Iris pigment epithelial cell (primary cell): ENCODE measurements around the gene MAST4.

Experiments
- DNase-seq: peaks from one replicate; pipeline ENCODE4 v3.0.0-alpha.2; 2011; ENCODE audit warnings: low read depth

The MAST4 gene

GRCh38 chr5:66992547-66992946 is 396.4 kb downstream of the MAST4 start:
- peak; percentile 55 for DNase-seq

DNA sequence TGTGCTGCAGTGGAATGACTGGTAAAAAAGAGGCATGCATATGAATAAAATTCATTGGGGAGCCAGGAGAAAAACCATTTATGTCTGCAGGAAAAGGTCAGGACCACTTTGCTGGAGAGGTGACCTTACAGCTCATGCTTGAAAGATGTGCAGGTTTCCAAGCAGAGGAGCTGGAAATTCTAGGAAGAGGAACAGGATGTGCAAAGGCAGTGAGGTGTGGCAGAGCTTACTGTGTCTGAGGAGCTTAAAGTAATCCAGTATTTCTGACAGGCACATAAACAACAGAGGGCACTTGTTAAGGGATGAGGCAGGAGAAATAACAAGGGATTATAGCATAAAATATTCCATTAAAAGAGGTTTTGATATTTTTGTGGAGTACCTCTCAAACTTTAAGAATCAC is 397.3 kb downstream of the MAST4 start:
- DNase-seq: no peak

DNA sequence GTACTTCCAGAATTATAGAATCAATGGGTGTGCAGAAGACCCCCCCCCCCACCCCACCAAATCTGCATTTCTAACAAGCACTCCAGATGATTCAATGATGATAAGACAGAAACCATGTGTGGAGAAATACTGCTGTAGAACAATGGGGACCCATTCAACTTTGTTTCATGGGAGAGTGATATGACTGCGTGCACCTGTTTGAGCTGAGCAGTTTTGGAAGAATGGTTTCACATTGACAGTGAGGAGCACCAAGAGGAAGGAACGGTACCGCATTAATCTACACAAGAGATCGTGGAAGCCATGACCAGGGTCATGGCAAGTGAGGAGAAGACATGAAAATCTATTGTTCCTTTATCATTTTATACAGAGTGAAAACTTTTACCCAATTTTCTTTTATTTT is 397.7 kb downstream of the MAST4 start:
- DNase-seq: no peak

DNA sequence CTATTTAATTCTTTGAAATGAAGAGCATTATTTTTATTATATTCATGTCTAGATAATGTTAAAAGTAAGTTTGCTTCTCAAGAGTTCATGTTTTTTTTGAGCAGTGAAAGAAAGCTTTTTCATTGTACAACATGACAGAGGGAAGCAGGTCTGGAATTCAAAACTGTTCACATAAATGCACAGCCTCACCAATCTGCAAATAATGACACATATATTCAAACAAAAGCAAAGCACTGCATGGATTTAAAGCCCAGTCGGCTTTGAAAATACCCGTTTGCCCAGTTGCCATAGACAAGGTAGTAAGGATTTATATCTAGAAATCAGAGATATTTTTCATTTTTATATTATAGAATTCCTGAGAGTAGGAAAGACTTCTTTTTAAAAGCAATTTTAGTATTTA is 398.6 kb downstream of the MAST4 start:
- no peak for DNase-seq

GRCh38 chr5:67000794-67001475 is 404.7 kb downstream of the MAST4 start:
- no peak for DNase-seq

GRCh38 chr5:67002832-67003684 is 406.9 kb downstream of the MAST4 start:
- DNase-seq: no peak

DNA sequence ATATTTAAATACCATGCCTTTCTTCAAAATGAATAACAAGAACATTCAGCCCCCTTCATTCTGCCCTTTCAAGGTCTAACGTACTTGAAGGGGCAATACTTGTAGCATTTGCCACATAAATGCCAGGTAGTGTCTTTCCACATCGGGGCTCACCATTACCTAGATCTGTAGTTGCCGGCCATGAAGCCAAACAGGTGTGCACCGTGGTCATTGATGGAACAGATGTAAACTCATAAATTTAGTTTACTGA is 407.4 kb downstream of the MAST4 start:
- DNase-seq: no peak

- peak; percentile 96 for DNase-seq
Observed at GRCh38 chr5:67003935-67004729, 407.9 kb downstream of the MAST4 start.

DNA sequence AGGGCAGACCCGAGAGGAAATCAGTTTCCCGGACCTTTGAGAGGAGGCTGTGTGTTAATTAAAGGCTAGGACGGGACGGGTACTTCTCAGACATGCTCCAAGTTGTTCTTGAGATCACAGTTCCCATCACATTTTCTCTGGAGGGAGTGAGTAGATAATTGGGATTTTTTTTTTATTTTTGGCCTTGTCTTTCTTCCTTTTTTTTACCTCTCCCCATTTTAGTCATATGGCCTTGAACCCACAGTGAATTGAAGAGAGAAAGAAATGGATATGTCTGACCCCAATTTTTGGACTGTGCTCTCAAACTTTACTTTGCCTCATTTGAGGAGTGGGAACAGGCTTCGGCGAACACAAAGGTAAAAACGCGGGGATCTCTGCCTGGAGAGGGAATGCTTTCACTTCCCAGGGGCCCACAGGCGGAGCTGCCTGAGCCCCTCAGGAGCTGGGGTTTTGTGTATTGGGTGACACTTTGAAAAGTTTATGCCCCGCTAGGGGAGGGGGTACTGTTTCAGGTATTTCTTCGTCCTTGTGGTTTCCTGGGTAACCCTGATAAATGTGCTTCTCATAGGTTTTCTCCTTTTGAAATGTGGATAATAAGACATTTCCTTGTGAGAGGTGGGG is 408.6 kb downstream of the MAST4 start:
- peak; percentile 10 for DNase-seq

DNA sequence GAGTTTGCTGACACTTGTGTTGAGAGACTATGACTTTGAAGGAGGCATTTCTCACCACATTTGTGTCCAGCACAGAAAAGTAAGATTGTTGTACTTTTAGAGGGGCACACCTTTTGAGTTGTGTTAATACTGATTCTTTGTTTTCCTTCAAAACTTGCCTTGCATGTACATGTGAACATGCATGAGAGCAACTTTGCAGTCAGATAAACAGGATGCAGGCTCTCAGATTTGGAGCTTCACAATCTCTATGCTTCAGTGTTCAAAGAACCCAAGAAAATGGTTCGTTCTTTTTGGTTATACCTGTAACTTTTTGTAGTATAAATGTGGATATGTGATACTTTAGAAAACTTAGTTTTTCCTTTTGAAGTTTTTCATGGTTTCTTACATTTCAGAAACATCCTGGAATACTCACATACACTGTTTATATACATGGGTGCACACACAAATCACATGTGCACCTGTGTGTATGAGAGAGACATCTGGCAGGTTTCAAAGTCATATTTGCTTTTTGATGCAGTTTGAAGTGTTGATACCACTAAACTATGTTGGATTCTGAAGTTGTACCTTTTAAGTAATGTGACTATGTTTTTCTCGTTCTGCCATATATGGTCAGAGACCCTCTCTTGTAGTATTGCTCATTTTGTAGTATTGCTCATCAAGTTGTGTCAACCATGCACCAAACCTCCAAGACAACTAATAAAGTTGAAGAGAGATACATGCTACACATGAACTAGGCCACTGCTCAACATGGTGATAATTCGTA is 409.7 kb downstream of the MAST4 start:
- no peak for DNase-seq

- no peak for DNase-seq
Observed at GRCh38 chr5:67006500-67006848, 410.3 kb downstream of the MAST4 start.

- DNase-seq: no peak
Observed at GRCh38 chr5:67009028-67009427, 412.8 kb downstream of the MAST4 start.

GRCh38 chr5:67010684-67011409 is 414.7 kb downstream of the MAST4 start:
- peak; percentile 83 for DNase-seq

- DNase-seq: no peak
Observed at GRCh38 chr5:67011422-67011821, 415.2 kb downstream of the MAST4 start.

DNA sequence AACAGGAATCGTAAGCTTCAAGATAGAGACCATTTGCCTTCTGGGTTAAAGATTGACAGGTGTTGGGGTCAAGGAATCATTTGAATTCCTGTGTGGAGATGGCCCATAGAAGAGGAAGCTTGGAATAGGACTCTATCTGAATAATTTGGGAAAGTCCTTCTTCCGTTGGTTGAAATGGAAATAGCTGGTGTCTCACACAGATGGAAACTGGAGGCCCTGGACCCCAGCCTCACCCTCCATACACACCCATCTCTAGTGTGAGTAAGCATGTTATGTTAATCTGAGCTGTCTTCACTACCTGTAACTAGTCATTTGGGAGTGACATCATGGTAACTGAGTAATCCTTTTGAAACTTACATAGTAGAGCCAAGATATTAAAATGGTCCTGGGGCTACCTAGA is 416.0 kb downstream of the MAST4 start:
- DNase-seq: peak; percentile 36

DNA sequence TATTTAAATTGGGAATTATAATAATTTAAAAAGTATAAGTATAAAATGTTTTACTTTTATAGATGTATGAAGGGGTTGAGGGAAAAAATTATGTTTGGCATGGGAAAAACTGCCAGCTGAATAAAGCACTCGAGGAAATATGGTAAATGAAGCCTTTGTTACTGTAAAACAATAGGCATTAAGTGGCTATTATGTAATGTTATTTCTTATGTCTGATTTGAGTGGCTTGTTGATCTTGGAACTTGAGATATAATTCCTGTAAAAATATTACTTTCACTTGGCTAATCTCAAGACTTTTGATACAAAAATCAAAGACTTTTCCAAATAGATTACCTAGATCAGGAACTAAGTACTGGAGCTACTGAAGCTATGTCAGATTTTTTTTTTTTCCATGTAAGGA is 417.5 kb downstream of the MAST4 start:
- DNase-seq: no peak

GRCh38 chr5:67014191-67014590 is 418.0 kb downstream of the MAST4 start:
- DNase-seq: no peak

GRCh38 chr5:67014957-67015400 is 418.8 kb downstream of the MAST4 start:
- DNase-seq: peak; percentile 27

DNA sequence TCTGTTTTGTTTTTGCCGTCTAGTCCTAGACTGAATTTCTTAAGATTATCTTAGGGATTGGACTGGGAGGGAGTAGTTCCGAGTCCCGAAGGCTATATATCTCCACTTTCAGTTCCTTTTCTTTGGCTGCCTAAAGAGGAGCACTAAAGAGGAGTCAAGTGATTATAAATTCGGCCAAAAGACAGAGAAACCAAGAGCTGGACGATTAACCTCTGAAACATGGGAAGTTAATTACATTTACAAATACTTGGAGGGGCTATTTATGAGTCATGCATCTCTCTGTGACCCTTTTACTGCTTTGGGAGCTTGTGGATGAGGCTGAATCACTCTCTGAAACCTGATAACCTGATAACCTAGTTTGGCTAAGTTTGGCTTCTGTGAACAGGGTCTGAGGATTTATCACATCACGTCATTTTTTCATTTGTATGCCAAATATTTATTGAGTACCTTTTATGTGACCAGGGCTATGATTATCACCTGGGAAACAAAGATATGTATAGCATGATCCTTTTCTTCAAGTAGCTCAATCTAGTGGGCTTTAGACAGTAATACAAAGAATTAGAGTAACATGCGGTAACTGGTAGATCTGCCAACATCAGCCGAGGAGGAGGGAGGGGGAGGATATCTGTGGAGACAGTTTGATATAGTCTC is 419.5 kb downstream of the MAST4 start:
- DNase-seq: peak; percentile 72

- no peak for DNase-seq
Observed at GRCh38 chr5:67019065-67019845, 423.1 kb downstream of the MAST4 start.
